Measurements from ENCODE around the gene SLC16A5.

DNA sequence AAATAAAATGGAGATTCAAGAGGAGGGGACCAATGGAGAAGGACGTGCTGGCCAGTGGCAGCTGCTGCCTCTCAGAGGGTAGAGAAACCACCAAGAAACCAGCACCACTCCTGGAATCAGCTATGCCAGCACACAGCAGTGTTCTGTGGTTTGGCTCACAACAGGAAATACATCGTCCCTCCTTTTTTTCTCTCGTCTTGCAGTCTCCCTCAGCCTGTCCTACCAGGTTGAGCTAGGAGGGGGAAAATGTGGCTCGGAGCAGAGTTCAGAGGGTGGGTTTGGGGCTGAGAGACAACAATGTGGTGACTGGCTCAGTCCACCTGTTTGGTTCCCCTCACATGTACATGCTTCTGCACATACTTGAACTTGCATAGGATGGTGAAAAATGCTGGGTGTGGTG, 19.9 kb upstream of the SLC16A5 start:
- TF ChIP-seq POLR2AphosphoS5 (IDR thresholded peaks at IDR 0.05; ENCODE audit: low read depth, low read length) (no peak), TAF1 (IDR thresholded peaks at IDR 0.05; ENCODE audit: borderline replicate concordance, insufficient read depth, low read length) (no peak)
